GM18526 (cell line): ENCODE data around the gene RAB43.

Experiments
- POLR2A ChIP-seq: IDR thresholded peaks from 3 replicates; pipeline ENCODE4 v1.6.1; 2011; ENCODE audit not compliant: insufficient read length; ENCODE audit errors: extremely low read depth

The RAB43 gene

DNA sequence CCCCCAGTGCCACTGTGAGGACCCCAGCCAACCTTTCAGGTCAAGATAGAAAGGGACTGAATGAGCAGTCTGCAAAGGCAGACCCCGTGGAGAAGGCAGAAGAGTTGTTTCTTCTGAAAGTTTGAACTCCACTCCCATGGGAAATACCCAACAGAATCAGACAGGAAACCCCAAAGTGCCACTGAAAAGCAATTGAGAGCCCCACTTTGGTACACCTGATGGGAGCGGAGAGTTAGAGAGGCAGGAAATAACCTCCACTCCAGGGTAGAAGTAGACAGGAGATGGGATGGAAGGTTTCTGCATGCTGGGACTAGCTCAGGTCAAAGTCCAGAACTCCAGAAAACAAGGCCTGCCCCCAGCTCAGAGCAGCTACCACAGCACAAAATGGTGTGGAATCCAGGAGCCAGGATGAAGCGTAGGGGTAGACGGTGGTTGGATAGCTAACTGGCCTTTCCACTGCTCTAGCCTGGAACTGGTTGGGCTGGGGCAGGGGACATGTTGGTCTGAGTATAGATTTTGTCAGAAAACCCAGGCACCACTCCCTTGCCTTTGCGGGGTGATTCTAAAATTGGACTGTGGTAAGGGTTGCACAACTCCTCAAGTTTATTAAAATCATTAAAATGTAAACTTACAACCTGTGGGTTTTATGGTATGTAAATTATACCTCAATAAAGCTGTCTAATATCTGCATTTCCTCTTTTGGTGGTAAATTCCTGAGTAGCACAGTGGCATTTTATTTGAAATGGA, 1.9 kb upstream of the RAB43 start:
- no peak for TF ChIP-seq POLR2A

DNA sequence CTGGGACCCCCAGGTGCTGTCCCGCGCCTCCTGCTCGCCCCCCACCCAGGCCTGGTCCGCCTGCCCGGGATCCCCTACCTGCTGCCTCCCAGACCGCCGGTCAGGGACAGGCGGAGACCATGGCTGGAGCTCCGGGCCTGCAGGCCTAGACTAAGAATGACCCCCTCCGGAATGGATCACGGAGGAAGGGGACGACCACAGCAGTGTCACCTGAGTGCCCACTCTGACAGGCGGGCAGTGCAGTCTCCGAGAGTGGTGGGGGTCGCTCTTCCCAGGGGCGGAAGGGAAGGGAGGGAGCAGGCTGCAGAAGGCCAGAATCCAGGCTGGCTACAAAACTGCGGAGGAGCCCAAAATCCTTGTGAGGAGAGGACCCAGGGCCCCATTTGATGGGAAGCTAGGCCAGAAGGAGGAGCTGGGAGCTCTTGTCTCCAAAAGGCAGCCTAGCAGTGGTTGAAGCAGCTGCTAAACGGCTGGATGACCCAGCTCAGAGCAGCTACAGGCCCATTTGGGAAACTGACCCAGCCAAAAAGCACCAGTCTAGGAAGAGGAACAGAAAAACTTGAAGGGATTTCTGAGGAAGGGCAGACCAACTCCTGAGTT, 908 bp upstream of the RAB43 start:
- TF ChIP-seq POLR2A = no peak

DNA sequence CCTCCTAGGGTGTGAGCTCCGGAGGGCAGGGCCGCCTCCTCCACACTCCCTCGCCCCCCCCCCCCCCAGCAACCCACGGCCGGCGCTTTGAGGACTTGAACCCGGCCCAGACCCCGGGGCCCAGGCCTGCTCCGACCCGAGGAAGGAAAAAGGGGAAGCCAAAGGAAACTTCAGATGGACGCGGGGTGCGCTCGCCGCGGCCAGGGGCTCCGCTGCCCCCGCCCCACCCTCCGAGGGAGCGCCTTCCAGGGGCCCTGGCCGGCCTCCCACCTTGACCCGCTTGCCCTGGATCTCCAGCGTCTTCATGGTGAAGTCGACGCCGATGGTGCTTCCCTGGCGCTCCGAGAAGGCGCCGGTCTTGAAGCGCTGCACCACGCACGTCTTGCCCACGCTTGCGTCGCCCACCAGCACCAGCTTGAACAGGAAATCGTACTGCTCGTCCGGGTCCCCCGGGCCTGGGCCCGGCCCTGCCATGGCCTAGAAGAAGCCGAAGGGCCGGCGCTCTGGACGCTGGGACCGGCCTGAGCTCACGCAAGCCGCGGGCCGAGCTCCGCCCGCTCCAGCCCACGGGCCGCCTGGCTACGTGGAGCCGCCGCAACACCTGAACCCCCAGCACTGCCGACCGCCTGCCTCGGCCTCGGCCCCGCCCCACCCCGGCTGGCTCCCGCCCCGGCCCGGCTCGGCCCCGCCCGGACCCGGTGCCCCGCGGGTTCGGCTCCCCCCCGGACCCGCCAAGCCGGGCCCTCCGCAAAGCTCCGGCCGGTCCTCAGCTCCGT, 400 bp downstream of the RAB43 start:
- TF ChIP-seq POLR2A = no peak

DNA sequence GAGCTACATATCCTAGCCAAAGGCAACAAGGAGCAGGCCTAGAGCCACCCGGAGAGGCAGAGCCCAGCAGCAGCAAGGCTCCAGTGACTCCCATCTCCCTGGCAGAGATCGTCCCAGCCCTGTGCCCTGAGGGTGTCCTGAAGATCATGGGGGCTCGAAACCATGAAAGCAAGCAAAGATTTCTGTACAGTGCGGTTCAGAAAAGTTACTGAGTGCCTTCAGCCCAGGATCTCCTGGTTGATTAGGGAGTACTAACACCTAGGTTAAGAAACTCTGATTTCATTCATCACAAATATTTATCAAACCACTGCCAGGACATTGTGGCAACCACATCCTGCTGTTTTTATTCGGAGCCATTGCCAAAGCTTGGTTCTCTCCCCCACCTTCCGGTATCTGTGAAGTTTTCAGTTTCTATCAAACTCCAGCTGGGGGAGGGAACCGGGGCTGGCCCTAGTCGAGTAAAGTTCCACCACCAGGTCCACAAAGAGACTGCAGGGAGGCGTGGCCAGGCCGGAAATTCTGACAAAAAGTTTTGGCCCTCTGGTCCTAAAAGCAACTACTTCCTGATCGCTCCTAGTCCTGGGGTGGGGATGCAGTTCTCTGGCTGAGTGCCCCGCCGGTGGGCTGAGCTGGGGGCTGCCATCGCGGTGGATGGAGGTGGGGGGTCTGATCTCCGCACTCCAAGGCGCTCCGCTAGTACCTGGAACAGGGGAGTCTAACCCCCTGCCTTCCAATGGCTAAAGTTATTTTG, 1.2 kb downstream of the RAB43 start:
- TF ChIP-seq POLR2A = peak; percentile 69

DNA sequence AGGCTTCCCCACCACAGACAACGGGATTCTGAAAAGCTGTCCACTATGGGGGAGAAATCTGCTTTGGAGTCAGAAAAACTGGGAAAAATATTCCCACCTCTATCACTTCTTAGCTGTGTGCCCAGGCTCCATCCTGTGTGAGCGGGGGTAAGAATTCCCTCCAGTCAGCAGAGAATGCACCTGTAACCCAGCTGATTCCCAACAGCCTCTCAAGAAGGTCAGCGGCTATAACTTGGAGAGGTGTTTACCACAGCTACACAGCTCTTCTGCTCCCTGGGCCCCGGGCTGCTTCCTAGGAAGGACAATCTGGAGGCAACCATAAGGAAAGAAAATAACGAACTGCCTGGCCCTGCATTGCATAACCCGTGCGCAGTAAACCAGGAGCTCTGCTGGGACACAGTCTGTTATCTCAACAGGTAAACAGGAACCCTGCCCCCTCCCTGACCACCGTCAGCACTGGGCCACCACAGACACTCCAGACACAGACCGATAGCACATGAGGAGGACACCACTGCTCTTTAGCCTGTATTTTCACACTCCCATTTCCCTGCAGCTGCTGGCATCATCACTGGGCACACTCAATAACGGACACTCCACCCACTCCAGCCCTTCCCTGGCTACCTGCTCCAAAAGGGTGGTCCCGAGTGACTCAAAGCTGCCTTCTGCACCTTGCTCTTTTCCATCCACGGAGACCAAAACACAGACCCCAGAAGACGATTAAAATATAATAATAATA, 2.1 kb downstream of the RAB43 start:
- TF ChIP-seq POLR2A = no peak

DNA sequence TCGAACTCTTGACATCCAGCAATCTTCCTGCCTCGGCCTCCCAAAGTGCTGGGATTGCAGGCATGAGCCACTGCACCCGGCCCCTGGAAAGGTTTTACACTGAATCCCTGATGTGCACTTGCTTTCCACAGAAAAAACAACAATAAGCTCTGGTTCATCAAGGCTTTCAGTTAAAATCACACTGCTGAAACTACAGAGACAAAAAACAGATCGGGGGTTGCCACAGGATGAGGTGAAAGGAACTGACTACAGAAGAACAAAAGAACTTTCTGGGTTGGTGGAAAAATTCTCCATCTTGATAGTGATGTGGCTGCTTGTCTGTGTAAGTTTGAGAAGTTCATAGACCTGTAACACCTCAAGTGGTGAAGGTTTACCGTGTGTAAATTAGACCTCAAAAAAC, 2.9 kb downstream of the RAB43 start:
- no peak for TF ChIP-seq POLR2A

DNA sequence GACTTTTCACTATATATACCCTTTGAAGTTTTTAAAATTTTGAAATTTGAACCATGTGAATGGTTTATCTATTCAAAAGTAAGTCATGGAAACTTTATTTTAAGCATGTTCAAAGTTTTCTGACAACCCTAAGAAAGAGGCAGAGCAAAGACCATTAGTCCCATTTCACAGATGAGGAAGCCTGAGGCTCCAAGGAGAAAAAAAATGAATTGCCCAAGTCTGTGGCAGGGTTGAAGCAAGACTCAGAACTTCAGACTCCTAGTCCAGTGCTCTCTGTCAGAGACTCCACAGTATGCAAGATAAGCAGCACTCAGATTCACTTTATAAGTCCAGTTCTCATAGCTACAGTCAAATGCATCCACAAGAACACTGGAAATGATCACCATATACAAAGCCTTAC, 4.5 kb downstream of the RAB43 start:
- no peak for TF ChIP-seq POLR2A

DNA sequence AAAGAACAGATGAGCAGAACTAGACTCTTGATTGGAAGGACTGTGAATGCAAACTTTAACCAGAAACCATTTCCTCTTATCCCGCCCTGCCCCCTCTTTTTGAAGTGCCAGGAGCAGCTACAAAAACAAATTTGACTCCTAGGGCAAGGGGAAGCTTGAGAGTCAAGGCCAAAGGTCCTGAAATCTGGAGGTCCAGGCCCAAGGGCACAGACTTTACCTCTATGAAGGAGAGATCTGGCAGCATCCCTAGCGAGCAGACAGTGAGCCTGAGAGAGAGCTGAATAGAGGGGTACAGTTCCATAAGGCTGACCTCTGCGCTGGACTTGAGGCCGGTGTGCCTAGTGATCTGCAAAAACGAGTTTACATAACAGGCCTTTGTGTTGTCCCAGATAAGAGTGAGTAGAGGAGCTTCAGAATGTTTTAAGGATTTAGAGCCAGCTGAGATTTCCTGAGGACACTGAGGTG, 5.1 kb downstream of the RAB43 start:
- no peak for TF ChIP-seq POLR2A

DNA sequence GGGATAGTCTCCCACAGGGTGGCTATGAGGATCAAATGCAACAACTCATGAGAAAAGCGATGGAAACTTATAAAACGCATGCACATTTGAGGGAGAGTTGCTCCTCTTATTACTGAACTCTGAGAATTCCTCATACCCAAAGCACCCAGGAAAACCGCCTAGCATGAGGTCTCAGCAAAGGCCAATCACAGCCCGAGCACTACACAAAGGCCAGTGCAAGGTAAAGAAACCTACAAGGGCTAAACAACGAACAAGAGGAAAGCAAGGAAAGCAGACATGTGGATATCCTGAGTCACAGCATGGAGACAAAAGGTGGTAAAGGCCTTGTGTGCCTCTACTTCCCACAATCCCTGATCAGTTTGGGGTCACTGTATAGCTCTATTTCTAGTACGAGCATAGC, 7.1 kb downstream of the RAB43 start:
- no peak for TF ChIP-seq POLR2A

DNA sequence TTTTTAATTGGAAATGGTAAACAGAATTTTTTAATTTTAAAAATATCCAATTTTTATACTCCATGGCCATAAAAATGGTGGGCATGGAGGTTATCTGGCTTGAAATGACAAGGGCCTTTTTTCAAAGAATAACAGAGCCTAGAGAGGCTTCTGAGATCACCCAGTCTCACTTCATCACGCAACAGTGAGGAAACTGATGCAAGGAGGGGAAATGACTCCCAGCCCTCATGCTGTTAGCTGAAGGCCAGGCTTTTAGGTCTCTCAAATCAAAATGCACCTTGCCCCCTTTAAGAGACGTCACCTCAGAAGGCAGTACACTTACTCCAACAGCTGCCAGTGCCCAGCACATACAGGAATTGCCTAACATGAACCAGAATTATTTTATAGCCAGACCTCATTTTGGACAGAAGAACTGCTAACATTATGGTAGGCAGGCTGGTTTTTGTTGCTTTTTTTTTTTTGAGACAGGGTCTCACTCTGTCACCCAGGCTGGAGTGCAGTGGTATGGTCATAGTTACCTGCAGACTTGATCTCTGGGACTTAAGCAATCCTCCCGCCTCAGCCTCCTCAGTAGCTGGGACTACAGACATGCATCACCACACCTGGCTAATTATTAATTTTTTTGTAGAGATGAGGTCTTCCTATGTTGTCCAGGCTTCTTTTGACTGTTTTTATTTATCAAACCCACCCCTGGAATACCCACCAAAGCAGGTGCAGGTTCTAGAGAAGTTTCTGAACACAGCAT, 9.1 kb downstream of the RAB43 start:
- TF ChIP-seq POLR2A = no peak

DNA sequence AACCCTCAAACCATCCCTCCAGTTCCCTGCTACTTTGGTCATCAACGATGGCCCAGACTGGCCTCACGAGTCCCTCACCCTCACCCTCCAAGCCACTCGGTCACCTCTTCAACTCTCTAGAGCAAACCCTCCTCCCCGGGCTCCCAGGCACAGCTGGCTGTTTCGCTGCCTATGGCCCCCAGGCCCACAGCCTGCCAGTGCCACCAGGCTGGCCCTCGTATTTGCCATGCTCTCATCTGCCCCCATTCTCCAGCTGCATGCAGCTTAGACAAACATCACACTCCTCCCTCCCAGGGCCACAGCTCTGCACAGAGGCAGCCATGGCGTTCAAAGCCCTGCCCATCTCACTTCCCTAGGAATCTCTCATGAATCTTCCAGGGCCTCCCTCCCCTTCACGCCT, 13.8 kb downstream of the RAB43 start:
- TF ChIP-seq POLR2A = no peak

DNA sequence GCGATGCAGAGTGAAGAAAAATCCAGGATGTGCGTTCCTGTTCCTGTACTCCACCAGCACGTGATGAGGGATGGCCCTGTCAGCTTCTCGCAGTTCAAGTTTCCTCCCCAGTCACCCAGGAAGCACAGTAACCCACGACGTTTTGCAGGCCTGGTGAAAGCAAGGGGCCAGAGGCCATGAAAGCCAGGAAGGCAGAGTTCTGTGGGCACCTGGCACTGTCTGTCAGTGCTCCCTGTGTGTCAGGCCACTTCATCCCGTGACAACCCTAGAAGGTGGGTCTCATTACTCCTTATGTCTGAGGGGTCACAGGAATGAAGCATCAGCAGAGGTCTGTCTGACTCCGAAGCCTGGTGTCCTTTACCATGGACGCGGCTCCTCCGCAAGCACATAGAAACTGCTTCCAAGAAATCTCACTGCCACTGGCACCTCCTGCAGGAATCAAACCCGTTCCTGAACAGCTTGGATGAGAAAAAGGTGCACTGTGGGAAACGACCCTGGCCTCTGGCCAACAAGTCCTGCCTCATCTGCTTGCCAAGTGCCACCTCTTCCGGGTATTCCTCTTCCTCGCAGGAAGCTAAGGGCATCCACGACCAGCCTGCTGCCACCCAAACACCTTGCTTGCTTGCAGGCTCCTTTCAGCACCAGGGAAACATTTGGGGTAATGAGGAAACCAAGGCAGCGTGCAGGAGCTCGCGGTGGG, 14.6 kb downstream of the RAB43 start:
- no peak for TF ChIP-seq POLR2A

DNA sequence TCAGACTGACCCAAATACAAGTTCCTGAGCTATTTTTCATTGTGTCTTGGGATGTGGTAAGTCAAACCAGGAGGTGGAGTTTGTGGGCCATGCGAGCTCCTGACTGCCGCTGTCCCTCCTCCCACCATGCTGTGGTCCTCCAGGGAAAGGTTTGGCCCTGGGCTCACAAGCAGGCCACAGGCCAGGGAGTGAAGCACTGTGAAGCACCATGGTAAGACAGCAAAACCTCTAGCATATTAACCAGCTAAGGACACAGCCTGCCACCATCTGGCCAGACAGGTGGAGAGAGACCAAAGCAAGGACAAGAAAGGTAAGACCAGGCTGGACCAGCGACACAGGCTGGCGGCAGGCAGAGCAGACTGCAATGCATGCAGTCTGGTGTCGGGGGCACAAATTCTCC, 15.3 kb downstream of the RAB43 start:
- TF ChIP-seq POLR2A = no peak
